MM.1S (cell line): ENCODE results near the gene RC3H2.

Source experiments
- CTCF ChIP-seq: fragments of 300-600 bp; sonication (generic); IDR thresholded peaks from 2 replicates; pipeline ENCODE4 v1.5.1; 2016; ENCODE audit warnings: antibody characterized with exemption, low read length, mixed read lengths
- EZH2 ChIP-seq: fragments of 300-600 bp; sonication (generic); optimal IDR thresholded peaks from 2 replicates; pipeline ENCODE3; 2017; ENCODE audit warnings: low read depth, mild to moderate bottlenecking, antibody characterized with exemption, low read length, mixed read lengths
- EZH2phosphoT487 ChIP-seq: fragments of 300-600 bp; sonication (generic); IDR thresholded peaks from 2 replicates; pipeline ENCODE4 v1.6.1; 2018; ENCODE audit warnings: antibody characterized with exemption, low read length

DNA sequence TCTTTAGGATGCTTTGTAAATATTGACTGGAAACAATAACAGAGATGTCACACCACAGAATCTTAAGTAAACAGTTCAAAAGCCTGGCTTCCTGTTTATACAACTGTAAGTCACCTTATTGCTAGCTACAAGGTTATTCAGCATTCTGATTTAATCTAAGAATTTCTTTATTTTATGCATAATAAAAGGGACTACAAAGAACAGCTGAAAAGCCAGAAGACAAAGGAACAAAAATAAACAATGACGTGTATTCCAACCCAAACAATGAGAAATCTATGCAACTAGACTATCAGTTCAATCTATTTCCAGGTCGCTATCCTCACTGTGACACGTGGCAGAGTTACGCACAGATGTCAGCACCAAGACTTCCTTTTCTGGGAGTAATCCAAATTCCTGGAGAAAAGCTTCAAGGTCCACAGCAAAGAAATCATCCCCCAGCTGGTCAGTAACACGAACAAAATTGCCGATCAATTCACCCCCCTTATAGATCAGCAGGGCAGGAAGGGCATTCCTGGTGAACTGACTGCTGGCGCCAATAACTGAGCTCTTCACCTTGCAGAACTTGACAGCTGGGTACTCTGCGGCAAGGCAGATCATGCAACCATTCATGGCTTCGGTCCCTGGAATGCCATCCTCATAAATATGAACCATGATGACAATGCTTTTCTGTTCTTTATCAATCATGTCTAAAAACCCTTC lies 85.2 kb downstream of the RC3H2 start:
- TF ChIP-seq CTCF (no peak), EZH2 (no peak), EZH2phosphoT487 (no peak)
